NB4 (cell line): ENCODE data around the gene SMAD7.

ENCODE experiments used
- CTCF ChIP-seq: IDR thresholded peaks from one replicate; pipeline ENCODE4 v1.5.1; 2012; ENCODE audit warnings: low read depth, low read length
- MAX ChIP-seq: IDR thresholded peaks from 2 replicates; pipeline ENCODE4 v1.6.1; 2011; ENCODE audit warnings: low read depth, low read length
- MYC ChIP-seq: IDR thresholded peaks from 2 replicates; pipeline ENCODE4 v1.6.1; 2011; ENCODE audit warnings: low read depth, low read length
- POLR2A ChIP-seq: IDR thresholded peaks from 2 replicates; pipeline ENCODE4 v1.6.1; 2011; ENCODE audit warnings: mild to moderate bottlenecking; ENCODE audit not compliant: insufficient read length; ENCODE audit errors: extremely low read depth

- no peak for TF ChIP-seq CTCF
- TF ChIP-seq POLR2A: no peak
- no peak for TF ChIP-seq MAX
- TF ChIP-seq MYC: no peak
Measured at GRCh38 chr18:48889981-48890762, 60.6 kb downstream of the SMAD7 start.
